CD4-positive, alpha-beta memory T cell (primary cell): ENCODE results near the gene LDHD. TPM values are rescaled to one million over a fixed set of nuclear protein-coding genes. Genes with fewer than 3 reads are reported as not detected.
A peak's percentile ranks its signal among the peaks of the same experiment; 100 is the strongest.

ENCODE experiments used
- CTCF ChIA-PET: fragments of 350-600 bp; sonication (Branson Sonifier 250); formaldehyde crosslinking; loops from one replicate; lab custom pipeline; 2021; ENCODE audit warnings: inconsistent platforms; ENCODE audit not compliant: partially characterized antibody; lab: Charles Lee
- POLR2A ChIA-PET: fragments of 350-600 bp; sonication (Branson Sonifier 250); formaldehyde crosslinking; loops from one replicate; lab custom pipeline; 2021; ENCODE audit not compliant: partially characterized antibody; lab: Charles Lee
- DNase-seq, 5 donors: peaks; one replicate each; pipeline versions ENCODE4 v3.0.0 to v3.0.0-alpha.2; 2020 to 2022; ENCODE audit warnings: mixed read lengths in 1 of 5
- H3K27ac ChIP-seq: one replicate; pipeline ENCODE4 v1.7.0; 2013; ENCODE audit warnings: low read depth, low read length
- H3K27me3 ChIP-seq: 2 replicates; pipeline ENCODE4 v1.7.0; 2013; ENCODE audit warnings: mild to moderate bottlenecking, low read length, moderate library complexity; ENCODE audit not compliant: insufficient read depth
- H3K36me3 ChIP-seq: 2 replicates; pipeline ENCODE4 v1.7.0; 2013; ENCODE audit warnings: mild to moderate bottlenecking, low read length, moderate library complexity; ENCODE audit not compliant: insufficient read depth
- H3K4me1 ChIP-seq: 2 replicates; pipeline ENCODE4 v1.7.0; 2013; ENCODE audit warnings: mild to moderate bottlenecking, low read length, moderate library complexity; ENCODE audit not compliant: insufficient read depth
- H3K4me3 ChIP-seq, 2 donors: one replicate each; pipeline ENCODE4 v1.7.0; 2013; ENCODE audit warnings: low read length in 2 of 2, mild to moderate bottlenecking in 1 of 2
- H3K9me3 ChIP-seq, 2 donors: one replicate each; pipeline ENCODE4 v1.7.0; 2013; ENCODE audit warnings: low read length in 2 of 2, control low read depth in 1 of 2; ENCODE audit not compliant: control insufficient read depth in 1 of 2
- H3K27ac Mint-ChIP-seq, 7 donors: one replicate each; pipeline ENCODE4 v1.8.0; 2020 to 2021; ENCODE audit warnings: mixed read lengths in 7 of 7, mild to moderate bottlenecking in 6 of 7, inconsistent platforms in 3 of 7, moderate library complexity in 3 of 7
- H3K27me3 Mint-ChIP-seq, 2 donors: one replicate each; pipeline ENCODE4 v1.8.0; 2020 to 2021; ENCODE audit warnings: mixed read lengths in 2 of 2
- H3K36me3 Mint-ChIP-seq, 2 donors: one replicate each; pipeline ENCODE4 v1.8.0; 2020 to 2021; ENCODE audit warnings: mixed read lengths in 2 of 2, inconsistent platforms in 1 of 2, mild to moderate bottlenecking in 1 of 2
- H3K4me1 Mint-ChIP-seq, 4 donors: one replicate each; pipeline ENCODE4 v1.8.0; 2020 to 2021; ENCODE audit warnings: mixed read lengths in 4 of 4, mild to moderate bottlenecking in 1 of 4
- H3K4me3 Mint-ChIP-seq, 8 donors: one replicate each; pipeline ENCODE4 v1.8.0; 2020 to 2021; ENCODE audit warnings: mixed read lengths in 8 of 8, mild to moderate bottlenecking in 7 of 8, moderate library complexity in 6 of 8, inconsistent platforms in 3 of 8
- H3K9me3 Mint-ChIP-seq, 8 donors: one replicate each; pipeline ENCODE4 v1.8.0; 2020 to 2021; ENCODE audit warnings: mixed read lengths in 8 of 8, mild to moderate bottlenecking in 5 of 8, inconsistent platforms in 3 of 8, moderate library complexity in 1 of 8
- intact Hi-C: fragments of 100-400 bp; cut with micrococcal nuclease; formaldehyde crosslinking; loops from one replicate; pipeline ENCODE4 v1.15.1; 2023
- polyA plus RNA-seq, 2 donors: library from polyadenylated mRNA; unstranded; fragments of 300-500 nt; fragmentation: Illumina TruSeq; gene quantifications; one replicate each; pipeline ENCODE4 v1.2.3, GENCODE V29; 2021
- total RNA-seq, 2 experiments: library from RNA; stranded (reverse); gene quantifications; one replicate each; pipeline ENCODE4 v1.2.3, GENCODE V29; 2021

LDHD gene
- total and polyA plus RNA-seq, 4 experiments from 2014 or later = 0.09 to 0.20 (median 0.17) TPM; not detected in 1

GRCh38 chr16:75071621-75072020 is 45.0 kb downstream of the LDHD start:
- H3K4me3 Mint-ChIP-seq = no peak overlapping the region
- H3K9me3 ChIP-seq = no peaks in the 10 kb centered on the region
- peaks cover 39% of the 10 kb centered on the region for H3K4me1 ChIP-seq
- DNase-seq = no peak
- no peaks in the 10 kb centered on the region for H3K36me3 ChIP-seq
- H3K27me3 ChIP-seq = no peaks in the 10 kb centered on the region
- intact Hi-C loops = no loop called here
- CTCF ChIA-PET = interaction anchor here (1.2 to 2.5 kb wide), 2 partner anchors 20 to 40 kb away, joined by 3 to 10 read pairs; no protein-coding TSS in a partner anchor
- H3K27ac ChIP-seq = no peak overlapping the region
- H3K27me3 Mint-ChIP-seq = no peaks in the 10 kb centered on the region
- H3K4me1 Mint-ChIP-seq = peaks cover 31 to 64% (median 49%) of the 10 kb centered on the region in 4 donors
- POLR2A ChIA-PET = interaction anchor here (2.0 kb wide), 1 partner anchor 37 kb away, joined by 8 read pairs; no protein-coding TSS in a partner anchor
- no peak overlapping the region for H3K4me3 ChIP-seq
- no peaks in the 10 kb centered on the region for H3K36me3 Mint-ChIP-seq
- H3K27ac Mint-ChIP-seq = peak overlapping the region in 1 of 7 donors; percentile 9
- H3K9me3 Mint-ChIP-seq = no peaks in the 10 kb centered on the region

GRCh38 chr16:75070012-75070841 is 46.4 kb downstream of the LDHD start:
- H3K9me3 Mint-ChIP-seq = no peaks in the 10 kb centered on the region
- ChIA-PET POLR2A (no interaction called here), CTCF (no interaction called here)
- peaks cover 34% of the 10 kb centered on the region for H3K4me1 ChIP-seq
- H3K27ac ChIP-seq = no peak overlapping the region
- H3K27me3 ChIP-seq = no peaks in the 10 kb centered on the region
- H3K36me3 ChIP-seq = no peaks in the 10 kb centered on the region
- no peaks in the 10 kb centered on the region for H3K27me3 Mint-ChIP-seq
- no peak overlapping the region for H3K4me3 ChIP-seq
- DNase-seq = no peak
- H3K27ac Mint-ChIP-seq = peak overlapping the region in 4 of 7 donors; percentile 8 to 39 (median 24)
- no peak overlapping the region for H3K4me3 Mint-ChIP-seq
- H3K4me1 Mint-ChIP-seq = peaks cover 23 to 59% (median 41%) of the 10 kb centered on the region in 4 donors
- no peaks in the 10 kb centered on the region for H3K9me3 ChIP-seq
- no peaks in the 10 kb centered on the region for H3K36me3 Mint-ChIP-seq
- intact Hi-C loops = no loop called here

GRCh38 chr16:75068085-75069031 is 48.2 kb downstream of the LDHD start:
- no peak overlapping the region for H3K4me3 Mint-ChIP-seq
- peaks cover 31% of the 10 kb centered on the region for H3K4me1 ChIP-seq
- H3K27me3 ChIP-seq = no peaks in the 10 kb centered on the region
- peaks cover 30 to 59% (median 37%) of the 10 kb centered on the region in 4 donors for H3K4me1 Mint-ChIP-seq
- POLR2A ChIA-PET = interaction anchor here (0.7 to 1.5 kb wide), 2 partner anchors 30 to 43 kb away, joined by 3 read pairs; no protein-coding TSS in a partner anchor
- intact Hi-C loops = no loop called here
- no peak overlapping the region for H3K27ac ChIP-seq
- H3K36me3 Mint-ChIP-seq = no peaks in the 10 kb centered on the region
- no peaks in the 10 kb centered on the region for H3K36me3 ChIP-seq
- peak overlapping the region in 4 of 7 donors; percentile 10 to 74 (median 58) for H3K27ac Mint-ChIP-seq
- no peak for DNase-seq
- no peaks in the 10 kb centered on the region for H3K9me3 ChIP-seq
- no peaks in the 10 kb centered on the region for H3K9me3 Mint-ChIP-seq
- no peak overlapping the region for H3K4me3 ChIP-seq
- CTCF ChIA-PET = interaction anchor here (0.9 to 1.9 kb wide), 3 partner anchors 42 to 70 kb away, joined by 3 to 6 read pairs (median 3); partner anchors contain the start of gene ZNRF1
- H3K27me3 Mint-ChIP-seq = no peaks in the 10 kb centered on the region

- ChIA-PET CTCF (interaction anchor here (0.6 to 1.3 kb wide), 2 partner anchors 44 to 139 kb away, joined by 3 read pairs; no protein-coding TSS in a partner anchor), POLR2A (interaction anchor here (1.5 kb wide), 1 partner anchor 31 kb away, joined by 3 read pairs; no protein-coding TSS in a partner anchor)
- Mint-ChIP-seq H3K4me3 (no peak overlapping the region), H3K27me3 (no peaks in the 10 kb centered on the region), H3K9me3 (no peaks in the 10 kb centered on the region), H3K27ac (peak overlapping the region in 4 of 7 donors; percentile 29 to 61 (median 40)), H3K4me1 (peaks cover 23 to 51% (median 35%) of the 10 kb centered on the region in 4 donors), H3K36me3 (no peaks in the 10 kb centered on the region)
- Histone ChIP-seq H3K4me1 (peaks cover 33% of the 10 kb centered on the region), H3K4me3 (no peak overlapping the region), H3K9me3 (no peaks in the 10 kb centered on the region), H3K27ac (no peak overlapping the region), H3K36me3 (no peaks in the 10 kb centered on the region), H3K27me3 (no peaks in the 10 kb centered on the region)
- no peak for DNase-seq
- intact Hi-C loops = no loop called here
Observed at GRCh38 chr16:75066861-75067447, 49.6 kb downstream of the LDHD start.

- no peaks in the 10 kb centered on the region for H3K27me3 Mint-ChIP-seq
- DNase-seq = no peak
- no peaks in the 10 kb centered on the region for H3K9me3 Mint-ChIP-seq
- peak overlapping the region in 5 of 7 donors; percentile 46 to 94 (median 92) for H3K27ac Mint-ChIP-seq
- peaks cover 33% of the 10 kb centered on the region for H3K4me1 ChIP-seq
- no peaks in the 10 kb centered on the region for H3K27me3 ChIP-seq
- H3K27ac ChIP-seq = no peak overlapping the region
- H3K4me1 Mint-ChIP-seq = peaks cover 21 to 49% (median 33%) of the 10 kb centered on the region in 4 donors
- ChIA-PET CTCF (interaction anchor here (1.3 kb wide), 1 partner anchor 46 kb away, joined by 3 read pairs; no protein-coding TSS in a partner anchor), POLR2A (interaction anchor here (0.9 to 2.9 kb wide), 6 partner anchors 9 to 67 kb away, joined by 3 to 22 read pairs (median 5); partner anchors contain the start of gene ZNRF1)
- H3K36me3 Mint-ChIP-seq = no peaks in the 10 kb centered on the region
- no peak overlapping the region for H3K4me3 ChIP-seq
- intact Hi-C loops = no loop called here
- no peaks in the 10 kb centered on the region for H3K36me3 ChIP-seq
- no peaks in the 10 kb centered on the region for H3K9me3 ChIP-seq
- H3K4me3 Mint-ChIP-seq = peak overlapping the region in 4 of 8 donors; percentile 21 to 76 (median 59)
Observed at GRCh38 chr16:75065521-75066149, 50.9 kb downstream of the LDHD start.

GRCh38 chr16:75065149-75065505 is 51.5 kb downstream of the LDHD start:
- Histone ChIP-seq H3K9me3 (no peaks in the 10 kb centered on the region), H3K4me3 (no peak overlapping the region), H3K27me3 (no peaks in the 10 kb centered on the region), H3K27ac (peak overlapping the region; percentile 6), H3K36me3 (no peaks in the 10 kb centered on the region), H3K4me1 (peaks cover 33% of the 10 kb centered on the region)
- intact Hi-C loops = no loop called here
- no peaks in the 10 kb centered on the region for H3K36me3 Mint-ChIP-seq
- H3K4me3 Mint-ChIP-seq = peak overlapping the region in 7 of 8 donors; percentile 46 to 76 (median 70)
- no peaks in the 10 kb centered on the region for H3K27me3 Mint-ChIP-seq
- DNase-seq = peak in 3 of 5 donors; percentile 15 to 30 (median 28)
- H3K27ac Mint-ChIP-seq = peak overlapping the region; percentile 72 to 94 (median 91)
- peaks cover 18 to 44% (median 29%) of the 10 kb centered on the region in 4 donors for H3K4me1 Mint-ChIP-seq
- POLR2A ChIA-PET = interaction anchor here (0.9 to 2.9 kb wide), 6 partner anchors 10 to 67 kb away, joined by 3 to 22 read pairs (median 5); partner anchors contain the start of gene ZNRF1
- no peaks in the 10 kb centered on the region for H3K9me3 Mint-ChIP-seq
- CTCF ChIA-PET = interaction anchor here (0.9 to 5.2 kb wide), 3 partner anchors 46 to 134 kb away, joined by 3 to 31 read pairs (median 4); no protein-coding TSS in a partner anchor
